ENCODE results near the gene GDA.

Gene GDA

DNA sequence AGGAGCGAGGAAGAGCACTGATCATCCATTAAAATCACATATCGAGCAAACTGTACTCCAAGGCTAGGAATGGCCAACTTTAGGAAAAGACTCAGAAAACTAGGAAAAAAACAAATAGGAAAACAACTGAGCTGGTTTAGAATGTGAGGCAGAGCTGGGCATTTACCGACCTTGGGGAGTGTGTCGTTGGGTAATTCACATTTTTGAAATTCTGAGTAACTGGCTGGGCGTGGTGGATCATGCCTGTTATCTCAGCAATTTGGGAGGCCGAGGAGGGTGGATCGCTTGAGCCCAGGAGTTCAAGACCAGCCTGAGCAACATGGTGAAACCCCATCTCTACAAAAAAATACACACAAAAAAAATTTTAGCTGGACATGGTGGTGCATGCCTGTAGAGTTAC is 145.7 kb downstream of the GDA start:
- Mint-ChIP-seq H3K4me3 (no peak overlapping the region), H3K36me3 (ENCODE audit: low read depth) (no peaks in the 10 kb centered on the region)

DNA sequence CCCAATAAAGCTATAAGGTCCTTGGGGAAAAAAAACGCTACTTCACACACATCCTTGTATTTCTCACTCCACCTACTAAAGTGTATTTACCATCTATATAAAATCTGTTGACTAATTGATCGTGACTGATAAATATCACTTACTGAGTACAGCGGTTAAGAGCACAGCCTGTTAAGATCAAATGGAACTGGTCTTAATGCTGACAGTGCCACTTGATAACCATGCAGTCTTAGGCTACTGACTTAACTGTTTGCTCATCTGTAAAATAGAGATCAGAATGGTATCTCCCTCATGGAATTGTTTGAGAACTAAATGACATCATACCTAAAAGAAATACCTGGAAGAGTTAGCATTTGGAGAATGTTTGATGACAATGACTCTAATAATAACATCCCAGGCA is 148.3 kb downstream of the GDA start:
- Mint-ChIP-seq H3K36me3 (ENCODE audit: low read depth) (no peaks in the 10 kb centered on the region), H3K4me1 (ENCODE audit: low read depth) (peaks cover 13% of the 10 kb centered on the region), H3K9me3 (no peaks in the 10 kb centered on the region), H3K27ac (no peak overlapping the region), H3K27me3 (peaks cover 2% of the 10 kb centered on the region), H3K4me3 (no peak overlapping the region)
- DNase-seq, result no peak

More for the DNA sequence above, 145.7 kb downstream of the GDA start:
- no peak for DNase-seq
- Mint-ChIP-seq H3K4me1 (ENCODE audit: low read depth) (peaks cover 3% of the 10 kb centered on the region), H3K27me3 (peaks cover 12% of the 10 kb centered on the region), H3K9me3 (no peaks in the 10 kb centered on the region), H3K27ac (no peak overlapping the region)

DNA sequence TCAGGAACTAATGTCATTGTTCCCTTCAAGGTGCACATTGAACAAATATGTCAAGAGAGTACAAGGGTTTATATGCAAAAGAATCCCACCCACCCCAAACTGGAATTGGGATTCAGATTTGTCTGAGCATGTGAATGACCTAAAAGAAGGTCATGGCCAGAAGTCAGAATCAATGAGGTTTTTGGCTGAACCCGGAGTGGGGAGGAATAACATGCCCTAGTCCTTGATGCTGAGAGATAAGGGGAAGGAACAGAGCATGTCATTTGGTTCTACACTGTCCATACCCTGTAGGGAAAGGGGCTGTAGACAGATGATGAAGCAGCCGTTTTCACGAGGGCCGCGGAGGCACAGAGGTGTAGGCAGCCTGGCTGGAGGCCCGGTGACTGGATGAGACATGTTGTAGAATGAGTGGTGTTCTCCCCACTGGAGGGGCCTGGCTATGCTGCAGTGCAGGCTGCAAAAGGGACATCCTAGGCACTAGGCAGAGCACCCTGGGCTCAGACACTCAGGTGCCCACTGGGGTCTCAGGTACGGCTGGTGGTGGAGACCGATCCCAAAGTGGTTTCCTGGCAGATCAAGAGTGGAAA is 149.9 kb downstream of the GDA start:
- Mint-ChIP-seq H3K9me3 (no peaks in the 10 kb centered on the region), H3K27me3 (no peaks in the 10 kb centered on the region), H3K27ac (no peak overlapping the region), H3K4me3 (no peak overlapping the region), H3K36me3 (ENCODE audit: low read depth) (no peaks in the 10 kb centered on the region), H3K4me1 (ENCODE audit: low read depth) (peaks cover 13% of the 10 kb centered on the region)
- DNase-seq, result no peak

DNA sequence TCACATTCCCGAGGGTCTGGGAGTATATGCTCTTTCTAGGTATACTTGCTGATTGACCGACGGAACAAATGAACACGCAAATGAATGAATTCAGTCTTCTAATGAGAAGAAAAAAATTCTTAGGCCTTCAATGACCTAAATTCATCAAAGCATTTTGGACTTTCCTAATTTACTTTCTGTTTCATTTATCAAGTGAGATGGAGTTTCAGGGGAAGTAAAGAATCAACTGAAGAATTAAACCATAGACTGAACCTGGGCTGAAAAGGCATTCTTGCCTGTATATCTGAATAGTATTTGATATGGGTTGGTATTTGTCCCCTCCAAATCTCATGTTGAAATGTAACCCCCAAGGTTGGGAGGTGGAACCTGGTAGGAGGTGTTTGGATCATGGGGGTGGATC is 151.6 kb downstream of the GDA start:
- peaks cover 29% of the 10 kb centered on the region for H3K4me1 Mint-ChIP-seq (ENCODE audit: low read depth)

More for the DNA sequence above, 151.6 kb downstream of the GDA start:
- no peak overlapping the region for H3K4me3 Mint-ChIP-seq
- H3K36me3 Mint-ChIP-seq (ENCODE audit: low read depth), result no peaks in the 10 kb centered on the region
- DNase-seq, result no peak
- no peak overlapping the region for H3K27ac Mint-ChIP-seq
- H3K27me3 Mint-ChIP-seq, result no peaks in the 10 kb centered on the region
- H3K9me3 Mint-ChIP-seq, result no peaks in the 10 kb centered on the region

All from activated T-cell treated with anti-CD3 and anti-CD28 coated beads, Interleukin-2, amount 50 U/mL, for 24 hours (primary cell).